ENCODE results near the gene ZBTB8A.
"Not testable (repeated sequence)": the region's sequence is repeated elsewhere in the genome, so short reads cannot be mapped to it uniquely, and the experiment has no call there.

The ZBTB8A gene

GRCh38 chr1:32627596-32628162 lies 88.5 kb downstream of the ZBTB8A start:
- Histone ChIP-seq H3K36me3 (no peaks in the 10 kb centered on the region), H3K4me3 (ENCODE audit: low read depth, low read length) (no peak overlapping the region), H3K9me3 (no peaks in the 10 kb centered on the region), H3K27me3 (no peaks in the 10 kb centered on the region), H3K4me1 (no peaks in the 10 kb centered on the region)
- TF ChIP-seq CTCF (IDR thresholded peaks at IDR 0.05; ENCODE audit: low read depth, low read length), result no peak
- no peak for DNase-seq

- not testable (repeated sequence) for H3K4me3 ChIP-seq (ENCODE audit: low read depth, low read length); H3K4me1 ChIP-seq; H3K36me3 ChIP-seq; DNase-seq; H3K27me3 ChIP-seq; H3K9me3 ChIP-seq
Observed at GRCh38 chr1:32630173-32630572, 90.9 kb downstream of the ZBTB8A start.

- Histone ChIP-seq H3K9me3 (no peaks in the 10 kb centered on the region), H3K36me3 (no peaks in the 10 kb centered on the region), H3K4me1 (no peaks in the 10 kb centered on the region), H3K4me3 (ENCODE audit: low read depth, low read length) (no peak overlapping the region), H3K27me3 (no peaks in the 10 kb centered on the region)
- no peak for DNase-seq
- TF ChIP-seq CTCF (IDR thresholded peaks at IDR 0.05; ENCODE audit: low read depth, low read length), result no peak
Observed at GRCh38 chr1:32632829-32633228, 93.6 kb downstream of the ZBTB8A start.

- TF ChIP-seq CTCF (IDR thresholded peaks at IDR 0.05; ENCODE audit: low read depth, low read length), result no peak
- no peaks in the 10 kb centered on the region for H3K27me3 ChIP-seq
- no peaks in the 10 kb centered on the region for H3K36me3 ChIP-seq
- H3K4me1 ChIP-seq, result no peaks in the 10 kb centered on the region
- no peak for DNase-seq
- no peak overlapping the region for H3K4me3 ChIP-seq (ENCODE audit: low read depth, low read length)
- H3K9me3 ChIP-seq, result no peaks in the 10 kb centered on the region
Observed at GRCh38 chr1:32635508-32636277, 96.5 kb downstream of the ZBTB8A start.

GRCh38 chr1:32636914-32637645 lies 97.9 kb downstream of the ZBTB8A start:
- Histone ChIP-seq H3K36me3 (no peaks in the 10 kb centered on the region), H3K4me3 (ENCODE audit: low read depth, low read length) (no peak overlapping the region), H3K9me3 (no peaks in the 10 kb centered on the region), H3K4me1 (no peaks in the 10 kb centered on the region), H3K27me3 (no peaks in the 10 kb centered on the region)
- DNase-seq, result no peak
- no peak for TF ChIP-seq CTCF (IDR thresholded peaks at IDR 0.05; ENCODE audit: low read depth, low read length)

GRCh38 chr1:32639489-32640075 lies 100.4 kb downstream of the ZBTB8A start:
- no peak overlapping the region for H3K4me3 ChIP-seq (ENCODE audit: low read depth, low read length)
- no peaks in the 10 kb centered on the region for H3K4me1 ChIP-seq
- no peaks in the 10 kb centered on the region for H3K36me3 ChIP-seq
- H3K9me3 ChIP-seq, result no peaks in the 10 kb centered on the region
- DNase-seq, result no peak
- H3K27me3 ChIP-seq, result no peaks in the 10 kb centered on the region
- TF ChIP-seq CTCF (IDR thresholded peaks at IDR 0.05; ENCODE audit: low read depth, low read length), result no peak

- H3K4me1 ChIP-seq; H3K4me3 ChIP-seq (ENCODE audit: low read depth, low read length); H3K9me3 ChIP-seq; H3K36me3 ChIP-seq; H3K27me3 ChIP-seq; DNase-seq: not testable (repeated sequence)
Observed at GRCh38 chr1:32642292-32642827, 103.1 kb downstream of the ZBTB8A start.
